SK-N-SH (cell line): Measurements from ENCODE around the gene PNCK.

Source experiments
- CTCF ChIP-seq: fragments of 200-600 bp; sonication (generic); IDR thresholded peaks from 2 replicates; pipeline ENCODE4 v1.6.1; 2017; ENCODE audit warnings: antibody characterized with exemption, mild to moderate bottlenecking, moderate library complexity
- EP300 ChIP-seq, 2 experiments: IDR thresholded peaks; 2 replicates each; pipeline versions ENCODE4 v1.4.0 to v1.6.1; 2012; ENCODE audit warnings: borderline replicate concordance in 1 of 2, low read depth in 1 of 2, low read length in 1 of 2
- FOXM1 ChIP-seq: IDR thresholded peaks from 2 replicates; pipeline ENCODE4 v1.4.0; 2012; ENCODE audit warnings: low read depth, mild to moderate bottlenecking
- MEF2A ChIP-seq: IDR thresholded peaks from 2 replicates; pipeline ENCODE4 v1.4.0; 2012; ENCODE audit warnings: low read depth, borderline replicate concordance
- MXI1 ChIP-seq: IDR thresholded peaks from 2 replicates; pipeline ENCODE4 v1.6.1; 2012; ENCODE audit warnings: mild to moderate bottlenecking, low read depth, low read length, improper control_type of control experiment
- POLR2AphosphoS5 ChIP-seq: IDR thresholded peaks from 2 replicates; pipeline ENCODE4 v1.6.1; 2012; ENCODE audit warnings: low read depth, low read length
- RCOR1 ChIP-seq: fragments of 150-350 bp; IDR thresholded peaks from 2 replicates; pipeline ENCODE4 v1.6.1; 2017; ENCODE audit warnings: antibody characterized with exemption, low read length
- TEAD4 ChIP-seq: IDR thresholded peaks from 2 replicates; pipeline ENCODE4 v1.4.0; 2012; ENCODE audit warnings: mild to moderate bottlenecking, borderline replicate concordance; ENCODE audit not compliant: insufficient read depth

- TF ChIP-seq POLR2AphosphoS5 (no peak), CTCF (no peak), MEF2A (no peak), TEAD4 (no peak), FOXM1 (no peak), MXI1 (no peak), EP300 (IDR thresholded peaks at IDR 0.05; ENCODE audit: borderline replicate concordance in 1 of 2, low read depth in 1 of 2, low read length in 1 of 2) (no peak), RCOR1 (no peak)
Measured at GRCh38 chrX:153657161-153657560, 16.5 kb downstream of the PNCK start.
